Lung microvascular endothelial cell (primary cell): ENCODE data around the gene ANKRD62. TPM values are rescaled to one million over a fixed set of nuclear protein-coding genes. Genes with fewer than 3 reads are reported as not detected.
"Not testable (repeated sequence)": the region's sequence is repeated elsewhere in the genome, so short reads cannot be mapped to it uniquely, and the experiment has no call there.

ENCODE experiments used
- DNase-seq, 2 donors: peaks; one replicate each; pipeline versions ENCODE4 v3.0.0 to v3.0.0-alpha.2; 2010; ENCODE audit warnings: low read depth in 2 of 2
- total RNA-seq: library from RNA; depleted of rRNA; stranded (reverse); fragments of >200 nt; gene quantifications from 2 replicates; pipeline ENCODE4 v1.2.1, GENCODE V29; 2014

Gene ANKRD62
- total RNA-seq, 1 donor from 2014 or later: not detected

DNA sequence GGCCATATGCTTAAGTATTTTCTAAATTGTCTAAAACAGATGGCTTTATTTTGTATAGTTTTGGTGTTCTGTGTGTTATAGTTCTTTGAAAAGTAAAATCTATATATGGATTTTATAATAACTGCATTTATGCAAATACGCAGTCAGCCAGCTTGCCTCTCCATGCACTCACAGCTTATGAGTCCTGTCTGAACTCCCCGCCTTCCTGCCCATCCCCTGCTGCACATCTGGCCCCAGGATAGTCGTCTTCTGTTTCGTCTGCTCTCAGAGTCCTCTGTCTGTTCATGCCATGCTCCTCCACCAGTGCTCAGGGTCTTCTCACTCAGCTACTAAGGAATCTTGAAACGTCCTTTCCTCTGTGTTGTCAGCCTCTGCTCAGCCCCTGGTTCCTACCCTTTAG is 28.2 kb upstream of the ANKRD62 start:
- DNase-seq: no peak

- no peak for DNase-seq
Observed at GRCh38 chr18:12066910-12067511, 26.6 kb upstream of the ANKRD62 start.

DNA sequence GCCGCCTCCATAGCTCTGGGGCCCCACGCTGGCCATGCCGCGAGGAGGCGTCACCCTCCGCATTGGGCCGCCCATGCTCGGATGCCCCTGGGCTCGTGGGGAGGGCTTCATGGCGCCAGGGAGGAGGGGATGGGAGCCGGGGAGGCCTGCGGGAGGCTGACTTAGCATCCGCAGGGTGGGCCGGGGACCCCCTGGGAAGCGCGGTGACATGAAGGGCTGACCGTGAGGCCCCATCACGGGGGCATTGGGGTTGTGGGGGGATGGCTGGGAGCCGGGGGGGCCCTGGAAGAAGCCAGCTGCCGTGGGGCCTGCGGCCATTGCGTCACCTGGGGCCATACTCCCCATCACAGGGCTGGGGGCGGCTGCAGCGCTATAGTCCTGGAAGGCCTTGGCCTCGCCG is 26.0 kb upstream of the ANKRD62 start:
- DNase-seq: no peak

GRCh38 chr18:12068316-12068949 is 25.2 kb upstream of the ANKRD62 start:
- not testable (repeated sequence) for DNase-seq

DNA sequence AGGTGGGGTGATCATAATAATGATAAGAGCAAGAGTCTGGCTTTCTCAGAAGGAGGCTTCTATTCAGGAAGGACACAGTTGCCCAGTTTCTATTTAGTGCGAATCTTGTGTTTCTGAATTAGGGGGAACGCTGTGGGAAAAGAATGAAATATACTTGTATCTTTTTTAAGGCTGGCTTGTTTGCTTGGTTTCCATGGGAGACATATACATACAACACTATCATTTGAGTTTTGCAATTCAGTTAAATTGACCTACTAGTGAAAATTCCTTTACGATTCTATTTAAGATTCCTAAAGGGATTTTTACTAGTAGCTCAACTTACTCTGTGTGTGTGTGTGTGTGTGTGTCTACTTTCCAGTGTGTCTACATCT is 24.7 kb upstream of the ANKRD62 start:
- DNase-seq: no peak

GRCh38 chr18:12071066-12071465 is 22.6 kb upstream of the ANKRD62 start:
- not testable (repeated sequence) for DNase-seq

DNA sequence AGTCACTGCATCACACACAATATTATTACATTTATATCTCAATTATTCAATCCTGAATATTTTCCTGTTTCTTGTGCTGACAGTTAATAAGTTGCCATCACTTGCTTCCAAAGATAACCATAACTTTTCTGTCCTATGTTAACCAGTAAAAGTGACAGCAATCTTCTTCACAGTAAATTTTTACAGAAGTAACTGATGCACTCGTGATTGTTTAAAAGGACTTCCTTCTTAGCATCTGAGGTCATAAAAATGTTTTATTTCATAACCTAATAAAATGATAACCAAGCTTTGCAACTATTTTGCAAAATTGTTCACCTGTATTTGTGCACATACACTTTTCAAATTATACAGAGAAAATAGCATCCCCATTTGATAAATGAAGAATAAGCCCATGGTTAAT is 20.6 kb upstream of the ANKRD62 start:
- no peak for DNase-seq

GRCh38 chr18:12074736-12075135 is 18.9 kb upstream of the ANKRD62 start:
- DNase-seq: no peak

DNA sequence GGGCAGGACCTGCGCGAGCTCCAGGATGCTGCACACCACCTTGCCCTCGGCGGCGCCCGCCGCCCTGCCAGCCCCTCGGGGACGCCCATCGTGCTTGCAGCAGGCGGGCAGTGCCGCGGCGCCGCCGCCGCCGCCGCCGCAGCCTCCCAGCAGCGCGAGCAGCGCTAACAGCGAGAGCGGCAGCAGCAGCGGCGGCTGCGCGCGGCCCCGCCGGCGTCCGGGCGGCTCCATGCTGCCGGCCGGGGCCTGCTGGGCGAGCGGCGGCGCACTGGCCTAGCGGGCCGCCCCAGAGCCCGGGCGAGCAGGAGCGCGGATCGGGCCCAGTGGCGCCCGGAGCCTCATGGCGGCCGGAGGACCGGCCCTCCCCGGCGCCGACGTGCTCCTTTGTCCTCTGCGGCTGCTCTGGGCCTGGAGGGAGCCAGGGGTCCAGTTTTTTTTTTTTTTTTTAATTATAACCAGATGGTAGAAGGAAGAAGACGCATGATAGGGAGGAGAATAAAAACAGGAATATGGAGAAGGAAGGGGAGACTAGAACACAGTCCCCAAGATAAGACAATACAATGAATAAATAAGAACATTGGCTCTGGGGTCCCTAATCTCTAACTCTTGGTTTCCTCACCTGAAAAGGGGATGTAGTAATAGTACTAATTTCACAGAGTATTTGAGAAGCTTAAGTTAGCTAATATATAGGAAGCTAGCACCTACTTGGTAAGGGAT is 17.1 kb upstream of the ANKRD62 start:
- peak; percentile 33 to 64 for DNase-seq

DNA sequence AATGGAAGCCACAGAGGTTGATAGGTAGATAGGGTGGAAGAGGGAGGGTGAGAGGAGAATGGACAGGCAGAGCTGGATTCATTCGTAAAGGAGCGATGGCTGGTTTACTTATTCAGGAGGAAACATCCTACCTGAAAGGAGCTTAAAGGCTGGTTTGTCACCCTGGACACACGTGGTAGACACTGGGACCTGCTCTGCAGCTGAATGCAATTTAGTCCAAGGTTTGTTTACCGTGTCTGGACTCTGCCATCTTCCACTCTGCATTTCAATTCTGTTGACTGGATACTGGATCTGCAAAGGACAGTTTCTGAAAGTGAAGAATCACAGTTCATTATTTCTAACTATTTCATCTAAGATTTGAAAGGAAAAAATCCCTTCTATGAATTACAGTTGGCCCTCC is 15.6 kb upstream of the ANKRD62 start:
- not testable (repeated sequence) for DNase-seq

DNA sequence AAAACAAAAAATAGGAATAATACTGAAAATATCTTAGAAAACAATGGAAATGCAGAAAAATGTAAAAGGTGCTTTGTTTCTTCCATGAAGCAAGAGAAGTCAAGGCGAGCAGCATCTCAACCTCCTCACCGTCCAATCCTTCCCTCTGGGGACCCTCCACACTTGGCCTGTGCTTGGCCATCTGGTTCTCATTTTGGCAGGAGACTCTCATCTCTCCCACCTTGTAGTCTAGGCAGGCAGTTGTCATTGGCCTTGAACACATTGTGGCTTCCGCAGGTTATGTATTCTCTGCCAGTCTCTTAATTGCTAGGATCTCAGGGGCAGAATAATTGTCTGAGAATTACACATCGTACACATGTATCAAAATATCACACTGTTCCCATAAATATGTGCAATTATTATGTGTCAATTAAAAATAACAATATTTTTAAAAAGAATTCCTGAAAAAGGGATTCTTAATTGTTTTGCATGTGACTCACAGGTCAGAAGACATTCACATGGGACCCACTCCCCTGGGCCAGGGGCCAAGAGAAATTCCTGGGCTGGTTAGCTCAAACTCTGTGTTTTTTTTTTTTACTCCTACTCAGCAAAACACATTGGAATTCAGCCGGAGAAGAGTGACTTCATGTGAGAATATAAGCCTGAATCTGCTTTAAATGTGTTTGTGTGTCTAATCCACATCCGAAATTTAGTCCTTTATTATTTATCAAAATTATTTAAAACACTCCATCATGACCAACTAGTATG is 14.0 kb upstream of the ANKRD62 start:
- DNase-seq: peak in 1 of 2 donors; percentile 57

- no peak for DNase-seq
Observed at GRCh38 chr18:12085136-12085535, 8.5 kb upstream of the ANKRD62 start.

- DNase-seq: no peak
Observed at GRCh38 chr18:12085786-12086185, 7.9 kb upstream of the ANKRD62 start.

DNA sequence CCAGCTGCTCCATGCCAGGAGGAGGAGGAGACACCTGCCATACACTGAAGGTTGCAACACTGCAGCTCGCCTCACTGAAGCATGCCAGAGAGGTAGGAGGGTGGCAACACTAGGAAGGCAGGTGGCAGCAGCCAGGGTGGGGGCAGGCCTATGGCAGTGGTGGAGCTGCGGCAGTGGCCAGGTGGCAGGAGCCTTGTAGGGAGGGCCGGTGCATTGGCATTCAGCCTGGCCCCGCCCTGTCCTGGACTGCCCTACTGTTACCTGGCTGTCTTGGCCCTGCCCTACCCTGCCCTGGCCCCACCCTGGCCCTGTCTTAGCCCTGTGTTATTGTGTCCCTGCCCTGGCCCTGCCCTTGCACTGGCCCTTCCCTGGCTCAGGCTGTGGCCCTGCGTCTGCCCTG is 7.4 kb upstream of the ANKRD62 start:
- DNase-seq: no peak

DNA sequence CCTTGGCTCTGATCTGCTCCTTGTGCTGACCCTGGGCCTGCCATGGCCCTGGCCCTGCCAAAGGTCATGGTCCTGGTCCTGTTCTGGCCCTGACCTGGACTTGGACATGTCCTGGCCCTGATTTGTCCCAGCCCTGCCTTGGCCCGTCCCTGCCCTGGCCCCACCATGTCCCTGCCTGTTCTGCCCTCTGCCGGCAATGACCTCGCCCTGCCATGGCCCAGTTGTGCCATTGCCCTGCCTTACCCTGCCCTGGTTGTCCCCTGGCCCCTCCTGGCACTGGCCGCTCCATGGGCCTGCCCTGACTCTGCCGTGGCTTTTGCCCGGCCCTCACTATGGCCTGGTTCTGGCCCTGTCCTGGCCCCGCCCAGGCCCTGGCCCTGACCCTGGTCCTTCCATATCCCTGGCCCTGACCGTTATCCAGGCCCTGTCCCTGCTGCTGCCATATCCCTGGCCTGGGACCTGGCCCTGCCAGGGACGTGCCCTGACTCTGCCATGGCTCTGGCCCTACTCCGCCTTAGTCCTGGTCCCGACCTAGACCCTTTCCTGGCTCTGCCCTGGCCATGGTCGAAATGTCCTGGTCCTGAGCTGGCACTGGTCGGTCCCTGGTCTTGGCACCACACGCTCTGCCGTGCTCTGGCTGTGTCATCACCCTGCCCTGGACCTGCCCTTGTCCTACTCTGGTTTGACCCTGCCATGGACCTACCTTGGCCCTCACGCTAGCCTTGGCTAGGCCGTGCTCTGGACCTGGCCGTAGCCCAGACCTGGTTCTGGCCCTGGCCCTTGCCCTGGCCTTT is 6.8 kb upstream of the ANKRD62 start:
- no peak for DNase-seq

- DNase-seq: no peak
Observed at GRCh38 chr18:12087471-12088025, 6.1 kb upstream of the ANKRD62 start.

- no peak for DNase-seq
Observed at GRCh38 chr18:12088096-12088495, 5.5 kb upstream of the ANKRD62 start.

DNA sequence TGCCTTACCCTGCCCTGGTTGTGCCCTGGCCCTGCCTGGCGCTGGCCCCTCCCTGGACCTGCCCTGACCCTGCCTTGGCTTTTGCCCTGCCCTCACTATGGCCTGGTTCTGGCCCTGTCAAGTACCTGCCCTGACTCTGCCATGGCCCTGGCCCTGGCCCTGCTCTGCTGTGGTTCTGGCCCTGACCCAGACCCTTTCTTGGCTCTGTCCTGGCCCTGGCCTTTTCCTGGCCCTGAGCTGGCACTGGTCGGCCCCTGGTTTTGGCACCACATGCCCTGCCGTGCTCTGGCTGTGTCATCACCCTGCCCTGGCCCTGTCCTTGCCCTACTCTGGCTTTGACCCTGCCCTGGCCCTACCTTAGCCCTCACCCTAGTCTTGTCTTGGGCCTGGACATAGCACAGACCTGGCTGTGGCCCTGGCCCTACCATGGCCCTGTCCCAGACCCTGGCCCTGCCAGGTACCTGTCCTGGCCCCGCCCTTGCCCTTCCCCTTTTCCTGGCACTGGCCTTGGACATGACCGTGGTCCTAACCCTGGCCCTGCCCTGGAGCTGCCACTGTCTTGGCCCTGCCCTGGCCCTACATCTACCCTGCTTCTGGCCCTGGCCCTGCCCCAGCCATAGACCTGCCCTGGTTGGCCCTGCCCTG is 4.8 kb upstream of the ANKRD62 start:
- DNase-seq: no peak

GRCh38 chr18:12091538-12092141 is 2.0 kb upstream of the ANKRD62 start:
- DNase-seq: no peak
